H9 (cell line): ENCODE data around the gene DZANK1. TPM values are rescaled to one million over a fixed set of nuclear protein-coding genes. Genes with fewer than 3 reads are reported as not detected.
A peak's percentile ranks its signal among the peaks of the same experiment; 100 is the strongest.

ENCODE experiments used
- DNase-seq: peaks from one replicate; pipeline ENCODE4 v3.0.0-alpha.2; 2017
- H2AFZ ChIP-seq: one replicate; pipeline ENCODE4 v1.6.1; 2013; ENCODE audit warnings: mild to moderate bottlenecking, low read length, control low read depth, moderate library complexity
- H2AK5ac ChIP-seq: 2 replicates; pipeline ENCODE4 v1.6.1; 2013; ENCODE audit warnings: low read length, control low read depth, mixed read lengths; ENCODE audit not compliant: insufficient read length
- H2BK120ac ChIP-seq: one replicate; pipeline ENCODE4 v1.6.1; 2013; ENCODE audit warnings: low read depth, mild to moderate bottlenecking, low read length, control low read depth, inconsistent platforms; ENCODE audit not compliant: poor library complexity, severe bottlenecking
- H2BK12ac ChIP-seq: 2 replicates; pipeline ENCODE4 v1.6.1; 2013; ENCODE audit warnings: low read length, control low read depth, mixed read lengths, low read depth; ENCODE audit not compliant: insufficient read length
- H2BK15ac ChIP-seq: 2 replicates; pipeline ENCODE4 v1.6.1; 2013; ENCODE audit warnings: low read depth, low read length, control low read depth
- H2BK20ac ChIP-seq: one replicate; pipeline ENCODE4 v1.6.1; 2013; ENCODE audit warnings: low read depth, mild to moderate bottlenecking, low read length, control low read depth, inconsistent platforms; ENCODE audit not compliant: poor library complexity, severe bottlenecking
- H2BK5ac ChIP-seq: 2 replicates; pipeline ENCODE4 v1.6.1; 2013; ENCODE audit warnings: low read length, control low read depth, mixed read lengths; ENCODE audit not compliant: insufficient read length
- H3K14ac ChIP-seq: 2 replicates; pipeline ENCODE4 v1.6.1; 2013; ENCODE audit warnings: low read length, control low read depth; ENCODE audit not compliant: insufficient read depth
- H3K18ac ChIP-seq: 2 replicates; pipeline ENCODE4 v1.6.1; 2013; ENCODE audit warnings: low read depth, mild to moderate bottlenecking, mixed read lengths, low read length, control low read depth; ENCODE audit not compliant: insufficient read length
- H3K23ac ChIP-seq: 2 replicates; pipeline ENCODE4 v1.6.1; 2013; ENCODE audit warnings: low read length, control low read depth, mixed read lengths, low read depth; ENCODE audit not compliant: insufficient read length
- H3K23me2 ChIP-seq: 2 replicates; pipeline ENCODE4 v1.6.1; 2013; ENCODE audit warnings: low read depth, mild to moderate bottlenecking, mixed read lengths, low read length, control low read depth; ENCODE audit not compliant: insufficient read length, poor library complexity, severe bottlenecking
- H3K27ac ChIP-seq: 2 replicates; pipeline ENCODE4 v1.5.1; 2013; ENCODE audit warnings: low read length, control low read depth, mixed read lengths, low read depth; ENCODE audit not compliant: insufficient read length
- H3K27me3 ChIP-seq: 2 replicates; pipeline ENCODE4 v1.6.1; 2013; ENCODE audit warnings: low read length, control low read depth, inconsistent platforms; ENCODE audit not compliant: insufficient read depth
- H3K4ac ChIP-seq: 2 replicates; pipeline ENCODE4 v1.6.1; 2013; ENCODE audit warnings: low read depth, mild to moderate bottlenecking, control low read depth, inconsistent platforms, low read length, moderate library complexity
- H3K4me1 ChIP-seq: 2 replicates; pipeline ENCODE4 v1.6.1; 2013; ENCODE audit warnings: low read length, control low read depth, inconsistent platforms; ENCODE audit not compliant: insufficient read depth
- H3K4me2 ChIP-seq: 2 replicates; pipeline ENCODE4 v1.6.1; 2013; ENCODE audit warnings: low read length, control low read depth, mixed read lengths; ENCODE audit not compliant: insufficient read length, insufficient read depth
- H3K56ac ChIP-seq: 2 replicates; pipeline ENCODE4 v1.6.1; 2013; ENCODE audit warnings: low read depth, mild to moderate bottlenecking, mixed read lengths, low read length, control low read depth; ENCODE audit not compliant: insufficient read length
- H3K79me1 ChIP-seq: 2 replicates; pipeline ENCODE4 v1.6.1; 2013; ENCODE audit warnings: low read depth, mild to moderate bottlenecking, moderate library complexity, low read length, control low read depth, inconsistent platforms; ENCODE audit not compliant: insufficient read depth, poor library complexity, severe bottlenecking
- H3K79me2 ChIP-seq: 2 replicates; pipeline ENCODE4 v1.6.1; 2013; ENCODE audit warnings: low read length, control low read depth, inconsistent platforms; ENCODE audit not compliant: insufficient read depth
- H3K9ac ChIP-seq: 2 replicates; pipeline ENCODE4 v1.6.1; 2013; ENCODE audit warnings: low read length, control low read depth, mixed read lengths; ENCODE audit not compliant: insufficient read length; ENCODE audit errors: extremely low read depth
- H3K9me3 ChIP-seq: one replicate; pipeline ENCODE4 v1.6.1; 2013; ENCODE audit warnings: low read depth, low read length, inconsistent platforms; ENCODE audit not compliant: control insufficient read depth
- H3T11ph ChIP-seq: one replicate; pipeline ENCODE4 v1.6.1; 2013; ENCODE audit warnings: mild to moderate bottlenecking, low read length, control low read depth, inconsistent platforms
- H4K20me1 ChIP-seq: one replicate; pipeline ENCODE4 v1.6.1; 2013; ENCODE audit not compliant: control insufficient read depth, insufficient read length, insufficient read depth
- H4K5ac ChIP-seq: 2 replicates; pipeline ENCODE4 v1.6.1; 2013; ENCODE audit warnings: low read depth, mild to moderate bottlenecking, mixed read lengths, low read length, control low read depth; ENCODE audit not compliant: insufficient read length
- H4K8ac ChIP-seq: replicated peaks from 2 replicates; pipeline ENCODE4 v1.6.1; 2013; ENCODE audit warnings: low read length, control low read depth, mixed read lengths, low read depth; ENCODE audit not compliant: insufficient read length
- H4K91ac ChIP-seq: 2 replicates; pipeline ENCODE4 v1.6.1; 2013; ENCODE audit warnings: low read depth, mild to moderate bottlenecking, moderate library complexity, mixed read lengths, low read length, control low read depth; ENCODE audit not compliant: insufficient read length
- H3K27ac Mint-ChIP-seq, 3 experiments: 2 replicates in 2 of 3; 3 replicates in 1 of 3; pipeline ENCODE4 v1.8.0; 2020 to 2021; ENCODE audit warnings: mixed read lengths in 3 of 3, mild to moderate bottlenecking in 1 of 3, moderate library complexity in 1 of 3
- H3K27me3 Mint-ChIP-seq: 2 replicates; pipeline ENCODE4 v1.8.0; 2021; ENCODE audit warnings: low read depth, mild to moderate bottlenecking, moderate library complexity, mixed read lengths
- H3K36me3 Mint-ChIP-seq, 3 experiments: 2 replicates in 2 of 3; 3 replicates in 1 of 3; pipeline ENCODE4 v1.8.0; 2020 to 2021; ENCODE audit warnings: low read depth in 3 of 3, mixed read lengths in 3 of 3; ENCODE audit not compliant: insufficient read depth in 1 of 3
- H3K4me1 Mint-ChIP-seq, 2 experiments: 2 replicates each; pipeline ENCODE4 v1.8.0; 2020; ENCODE audit warnings: mixed read lengths in 2 of 2
- H3K4me3 Mint-ChIP-seq, 2 experiments: 2 replicates in 1 of 2; 3 replicates in 1 of 2; pipeline ENCODE4 v1.8.0; 2020 to 2021; ENCODE audit warnings: mild to moderate bottlenecking in 2 of 2, mixed read lengths in 2 of 2, moderate library complexity in 1 of 2
- H3K9me3 Mint-ChIP-seq, 2 experiments: 2 replicates in 1 of 2; 3 replicates in 1 of 2; pipeline ENCODE4 v1.8.0; 2020; ENCODE audit warnings: mild to moderate bottlenecking in 2 of 2, mixed read lengths in 2 of 2, moderate library complexity in 1 of 2
- CTCF ChIP-seq: fragments of 200-600 bp; sonication (generic); conservative IDR thresholded peaks from 3 replicates; pipeline ENCODE4 v1.8.0; 2021; ENCODE audit warnings: antibody characterized with exemption, mild to moderate bottlenecking
- WGBS: extraction: QIAGEN DNeasy Blood & Tissue Kit; methylation state at CpG from one replicate; pipeline ENCODE4 v1.1.7; 2013; ENCODE audit warnings: missing lambda C conversion rate, low lambda C conversion rate, mixed read lengths; ENCODE audit not compliant: insufficient read length; ENCODE audit errors: extremely low coverage; 5-methylcytosine and 5-hydroxymethylcytosine counted together
- total RNA-seq: library from RNA; stranded (reverse); gene quantifications from 2 replicates; pipeline ENCODE4 v1.2.1, GENCODE V29; 2021

DZANK1 gene
- total RNA-seq, 1 experiment from 2014 or later = 10.5 TPM

GRCh38 chr20:18394363-18394762 lies 72.5 kb downstream of the DZANK1 start:
- H3K4me2 ChIP-seq = no peak overlapping the region
- H3T11ph ChIP-seq = no peak overlapping the region
- no peaks in the 10 kb centered on the region for H3K27me3 ChIP-seq
- no peaks in the 10 kb centered on the region for H3K9me3 Mint-ChIP-seq
- TF ChIP-seq CTCF = no peak
- no peak overlapping the region for H2BK120ac ChIP-seq
- no peak overlapping the region for H3K27ac ChIP-seq
- no peaks in the 10 kb centered on the region for H4K20me1 ChIP-seq
- no peaks in the 10 kb centered on the region for H3K9me3 ChIP-seq
- no peak overlapping the region for H3K9ac ChIP-seq
- peaks cover 0 to 12% (median 6%) of the 10 kb centered on the region in 3 experiments; a peak in 4 of 7 replicates for H3K36me3 Mint-ChIP-seq
- H3K4ac ChIP-seq = no peak overlapping the region
- H3K4me1 Mint-ChIP-seq = peaks cover 9 to 18% of the 10 kb centered on the region in 2 experiments
- no peak overlapping the region for H3K23ac ChIP-seq
- H3K18ac ChIP-seq = no peak overlapping the region
- H4K5ac ChIP-seq = no peak overlapping the region
- no peak overlapping the region for H4K91ac ChIP-seq
- peak overlapping the region in 1 of 2 experiments; percentile 61; a peak in 3 of 5 replicates for H3K4me3 Mint-ChIP-seq
- H3K4me1 ChIP-seq = no peaks in the 10 kb centered on the region
- H3K27me3 Mint-ChIP-seq = no peaks in the 10 kb centered on the region
- no peaks in the 10 kb centered on the region for H3K79me2 ChIP-seq
- no peak overlapping the region for H2BK20ac ChIP-seq
- peak; percentile 64 for DNase-seq
- no peak overlapping the region for H2BK15ac ChIP-seq
- no peak overlapping the region; the same call in 1 of the 2 replicates for H3K14ac ChIP-seq
- no peak overlapping the region for H2AFZ ChIP-seq
- H2BK5ac ChIP-seq = no peak overlapping the region
- no CpG with 5 or more reads among the region's 4 CpGs for WGBS
- no peak overlapping the region for H2BK12ac ChIP-seq
- H3K79me1 ChIP-seq = no peaks in the 10 kb centered on the region
- H3K23me2 ChIP-seq = no peaks in the 10 kb centered on the region
- no peak overlapping the region for H2AK5ac ChIP-seq
- H3K56ac ChIP-seq = no peak overlapping the region
- no peak overlapping the region; a peak in 3 of 7 replicates for H3K27ac Mint-ChIP-seq
- no peak overlapping the region for H4K8ac ChIP-seq
